H1 (cell line): ENCODE measurements around the gene AK2. TPM values are rescaled to one million over a fixed set of nuclear protein-coding genes. Genes with fewer than 3 reads are reported as not detected.

ENCODE experiments used
- CTCF ChIP-seq, 3 experiments: IDR thresholded peaks; 1 replicate in 2 of 3; 2 replicates in 1 of 3; pipeline versions ENCODE4 v1.5.1 to v1.6.1; 2011; ENCODE audit warnings: low read length in 3 of 3, mild to moderate bottlenecking in 3 of 3, inconsistent platforms in 2 of 3, low read depth in 1 of 3, moderate library complexity in 1 of 3; ENCODE audit not compliant: insufficient read depth in 1 of 3; ENCODE audit errors: control extremely low read depth in 1 of 3
- NANOG ChIP-seq: IDR thresholded peaks from 2 replicates; pipeline ENCODE4 v1.6.1; 2011; ENCODE audit warnings: low read length, low read depth, mild to moderate bottlenecking, inconsistent platforms; ENCODE audit not compliant: insufficient read depth, poor library complexity, severe bottlenecking
- POLR2A ChIP-seq, 2 experiments: IDR thresholded peaks; 1 replicate in 1 of 2; 2 replicates in 1 of 2; pipeline ENCODE4 v1.6.1; 2011; ENCODE audit warnings: low read depth in 2 of 2, low read length in 2 of 2, mild to moderate bottlenecking in 2 of 2; ENCODE audit errors: control extremely low read depth in 1 of 2
- RFX5 ChIP-seq: IDR thresholded peaks from 2 replicates; pipeline ENCODE4 v1.6.1; 2011; ENCODE audit warnings: low read depth, low read length, improper control_type of control experiment, borderline replicate concordance
- SIX5 ChIP-seq: IDR thresholded peaks from 2 replicates; pipeline ENCODE4 v1.6.1; 2011; ENCODE audit warnings: mild to moderate bottlenecking, low read depth, low read length
- TBP ChIP-seq: IDR thresholded peaks from 2 replicates; pipeline ENCODE4 v1.6.1; 2011; ENCODE audit warnings: low read depth, low read length, improper control_type of control experiment
- USF2 ChIP-seq: IDR thresholded peaks from 2 replicates; pipeline ENCODE4 v1.6.1; 2011; ENCODE audit warnings: low read length, improper control_type of control experiment
- polyA plus RNA-seq, 7 experiments: library from polyadenylated mRNA; depleted of rRNA in 3 of 7; stranded (reverse) in 5 of 7; unstranded in 2 of 7; fragments of >200 nt in 5 of 7; fragments of 200-250 nt in 2 of 7; gene quantifications; 1 replicate in 5 of 7; 2 replicates in 1 of 7; 4 replicates in 1 of 7; pipeline versions ENCODE4 v1.2.1 to v1.2.3, GENCODE V29; 2011 to 2013; ENCODE audit warnings: missing spikeins in 2 of 7, mixed read lengths in 2 of 7
- total RNA-seq: library from RNA; stranded (reverse); fragmentation: NEBNext Ultra II Directional; extraction: Animal tissue kit (Norgen Biotek cat#: 25700); gene quantifications from 2 replicates; pipeline ENCODE4 v1.2.1, GENCODE V29; 2021

Gene AK2
- total and polyA plus RNA-seq, 2 of the 8 experiments (the other 6 are each of a cell fraction or from before 2014, with no cell fraction given): 92.3 to 137 TPM

- TF ChIP-seq CTCF (IDR thresholded peaks at IDR 0.05; ENCODE audit: control extremely low read depth in 1 of 3, insufficient read depth in 1 of 3, low read depth in 1 of 3, low read length in 3 of 3): no peak
- TF ChIP-seq NANOG: no peak
- no peak for TF ChIP-seq SIX5
- no peak for TF ChIP-seq POLR2A (IDR thresholded peaks at IDR 0.05; ENCODE audit: control extremely low read depth in 1 of 2, low read depth in 2 of 2, low read length in 2 of 2)
- TF ChIP-seq TBP: no peak
- no peak for TF ChIP-seq USF2
- no peak for TF ChIP-seq RFX5
- TF ChIP-seq, all 59 proteins: peak for 2
Measured at GRCh38 chr1:32981003-32981901, 55.4 kb downstream of the AK2 start (continued).
